ENCODE results near the gene SPDYE1.
"Not testable (repeated sequence)": the region's sequence is repeated elsewhere in the genome, so short reads cannot be mapped to it uniquely, and the experiment has no call there.

Gene SPDYE1

GRCh38 chr7:44029433-44029832 lies 31.7 kb downstream of the SPDYE1 start:
- not testable (repeated sequence) for H2AFZ ChIP-seq (ENCODE audit: low read depth, low read length); H3K9me3 ChIP-seq (ENCODE audit: insufficient read depth, low read length, severe bottlenecking); H3K79me2 ChIP-seq (ENCODE audit: insufficient read depth, low read length); ATAC-seq (ENCODE audit: insufficient read depth, low read depth); DNase-seq; H3K27ac ChIP-seq (ENCODE audit: low read length); H3K27me3 ChIP-seq (ENCODE audit: insufficient read depth, low read length, poor library complexity); H3K9ac ChIP-seq (ENCODE audit: low read depth, low read length); H3K4me3 ChIP-seq (ENCODE audit: low read depth in 1 of 2, low read length in 2 of 2); H4K20me1 ChIP-seq (ENCODE audit: insufficient read depth, low read length); H3K4me1 ChIP-seq (ENCODE audit: insufficient read depth, low read length); H3K36me3 ChIP-seq (ENCODE audit: insufficient read depth, low read length); H3K4me2 ChIP-seq (ENCODE audit: insufficient read depth, low read length)

GRCh38 chr7:44030029-44030428 lies 32.3 kb downstream of the SPDYE1 start:
- H3K36me3 ChIP-seq (ENCODE audit: insufficient read depth, low read length); DNase-seq; H3K4me2 ChIP-seq (ENCODE audit: insufficient read depth, low read length); H3K4me3 ChIP-seq (ENCODE audit: low read depth in 1 of 2, low read length in 2 of 2); H3K79me2 ChIP-seq (ENCODE audit: insufficient read depth, low read length); H2AFZ ChIP-seq (ENCODE audit: low read depth, low read length); H3K27ac ChIP-seq (ENCODE audit: low read length); H3K27me3 ChIP-seq (ENCODE audit: insufficient read depth, low read length, poor library complexity); H3K9ac ChIP-seq (ENCODE audit: low read depth, low read length); H3K4me1 ChIP-seq (ENCODE audit: insufficient read depth, low read length); H4K20me1 ChIP-seq (ENCODE audit: insufficient read depth, low read length); H3K9me3 ChIP-seq (ENCODE audit: insufficient read depth, low read length, severe bottlenecking): not testable (repeated sequence)
- 0 out of 3 replicates have a peak, but pooled peaks have one; percentile 20 for ATAC-seq (ENCODE audit: insufficient read depth, low read depth)

GRCh38 chr7:44031319-44031718 lies 33.6 kb downstream of the SPDYE1 start:
- H4K20me1 ChIP-seq (ENCODE audit: insufficient read depth, low read length); ATAC-seq (ENCODE audit: insufficient read depth, low read depth); H3K79me2 ChIP-seq (ENCODE audit: insufficient read depth, low read length); H3K27me3 ChIP-seq (ENCODE audit: insufficient read depth, low read length, poor library complexity); H3K4me2 ChIP-seq (ENCODE audit: insufficient read depth, low read length); H2AFZ ChIP-seq (ENCODE audit: low read depth, low read length); H3K4me1 ChIP-seq (ENCODE audit: insufficient read depth, low read length); H3K4me3 ChIP-seq (ENCODE audit: low read depth in 1 of 2, low read length in 2 of 2); DNase-seq; H3K36me3 ChIP-seq (ENCODE audit: insufficient read depth, low read length); H3K9ac ChIP-seq (ENCODE audit: low read depth, low read length); H3K9me3 ChIP-seq (ENCODE audit: insufficient read depth, low read length, severe bottlenecking); H3K27ac ChIP-seq (ENCODE audit: low read length): not testable (repeated sequence)

DNA sequence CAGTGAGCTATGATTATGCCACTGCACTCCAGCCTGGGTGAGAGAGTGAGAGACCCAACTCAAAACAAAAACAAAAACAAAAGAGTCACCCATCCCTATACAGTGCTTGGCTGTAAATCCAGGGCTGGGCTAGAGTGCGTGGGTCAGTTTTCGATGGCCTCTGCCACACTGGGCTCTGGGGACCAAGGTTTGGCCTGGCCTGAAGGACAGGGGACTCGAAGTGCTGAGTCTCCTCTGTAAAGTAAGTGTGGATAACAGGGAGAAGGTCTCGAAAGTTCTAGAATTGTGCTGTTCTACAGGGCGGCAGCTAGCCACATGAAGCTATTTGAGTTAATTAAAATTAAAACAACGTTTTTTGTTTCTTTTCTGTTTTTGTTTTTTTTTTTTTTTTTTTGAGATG lies 34.3 kb downstream of the SPDYE1 start:
- not testable (repeated sequence) for H3K36me3 ChIP-seq (ENCODE audit: insufficient read depth, low read length); H2AFZ ChIP-seq (ENCODE audit: low read depth, low read length); ATAC-seq (ENCODE audit: insufficient read depth, low read depth); H4K20me1 ChIP-seq (ENCODE audit: insufficient read depth, low read length); H3K27me3 ChIP-seq (ENCODE audit: insufficient read depth, low read length, poor library complexity); H3K27ac ChIP-seq (ENCODE audit: low read length); H3K79me2 ChIP-seq (ENCODE audit: insufficient read depth, low read length); H3K4me1 ChIP-seq (ENCODE audit: insufficient read depth, low read length); DNase-seq; H3K9ac ChIP-seq (ENCODE audit: low read depth, low read length); H3K9me3 ChIP-seq (ENCODE audit: insufficient read depth, low read length, severe bottlenecking); H3K4me3 ChIP-seq (ENCODE audit: low read depth in 1 of 2, low read length in 2 of 2); H3K4me2 ChIP-seq (ENCODE audit: insufficient read depth, low read length)

DNA sequence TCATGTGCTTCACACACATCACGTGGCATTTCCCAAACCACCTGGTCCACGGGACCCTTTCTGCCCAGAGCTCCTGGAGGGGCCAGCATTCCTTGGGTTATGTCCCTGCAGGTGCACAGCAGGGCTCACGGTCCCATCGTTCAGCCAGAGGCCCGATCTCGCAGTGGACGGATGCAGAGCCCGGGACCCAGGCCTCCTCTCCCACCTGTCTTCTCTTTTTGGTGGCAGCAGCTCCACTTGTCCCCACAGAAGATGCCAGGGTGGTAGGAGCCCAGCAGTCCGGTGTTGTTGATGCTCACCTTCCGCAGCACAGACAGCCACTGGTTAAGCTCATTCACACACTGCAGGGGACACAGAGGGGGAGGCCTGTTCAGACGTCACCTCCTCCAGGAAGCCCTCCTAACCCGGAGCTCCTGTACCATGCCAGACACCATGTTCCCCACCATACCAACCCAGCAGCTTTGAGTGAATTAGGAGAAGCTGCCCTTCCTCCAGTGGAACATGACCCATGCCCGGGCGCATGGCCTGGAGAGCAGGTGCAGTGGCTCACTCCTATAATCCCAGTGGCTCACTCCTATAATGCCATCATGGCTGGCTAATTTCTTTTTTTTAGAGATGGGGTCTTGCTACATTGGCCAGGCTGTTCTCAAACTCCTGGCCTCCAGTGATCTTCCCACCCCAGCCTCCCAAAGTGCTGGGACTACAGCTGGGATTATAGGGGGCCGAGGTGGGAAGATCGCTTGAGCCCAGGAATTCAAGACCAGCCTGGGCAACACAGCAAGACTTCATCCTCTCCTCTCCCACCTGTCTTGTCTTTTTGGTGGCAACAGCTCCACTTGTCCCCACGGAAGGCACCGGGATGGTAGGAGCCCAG lies 36.5 kb downstream of the SPDYE1 start:
- not testable (repeated sequence) for H3K27ac ChIP-seq (ENCODE audit: low read length); H3K4me1 ChIP-seq (ENCODE audit: insufficient read depth, low read length); ATAC-seq (ENCODE audit: insufficient read depth, low read depth); H3K4me2 ChIP-seq (ENCODE audit: insufficient read depth, low read length); H3K9me3 ChIP-seq (ENCODE audit: insufficient read depth, low read length, severe bottlenecking); DNase-seq; H3K9ac ChIP-seq (ENCODE audit: low read depth, low read length); H3K36me3 ChIP-seq (ENCODE audit: insufficient read depth, low read length); H3K27me3 ChIP-seq (ENCODE audit: insufficient read depth, low read length, poor library complexity); H2AFZ ChIP-seq (ENCODE audit: low read depth, low read length); H4K20me1 ChIP-seq (ENCODE audit: insufficient read depth, low read length); H3K79me2 ChIP-seq (ENCODE audit: insufficient read depth, low read length); H3K4me3 ChIP-seq (ENCODE audit: low read depth in 1 of 2, low read length in 2 of 2)

DNA sequence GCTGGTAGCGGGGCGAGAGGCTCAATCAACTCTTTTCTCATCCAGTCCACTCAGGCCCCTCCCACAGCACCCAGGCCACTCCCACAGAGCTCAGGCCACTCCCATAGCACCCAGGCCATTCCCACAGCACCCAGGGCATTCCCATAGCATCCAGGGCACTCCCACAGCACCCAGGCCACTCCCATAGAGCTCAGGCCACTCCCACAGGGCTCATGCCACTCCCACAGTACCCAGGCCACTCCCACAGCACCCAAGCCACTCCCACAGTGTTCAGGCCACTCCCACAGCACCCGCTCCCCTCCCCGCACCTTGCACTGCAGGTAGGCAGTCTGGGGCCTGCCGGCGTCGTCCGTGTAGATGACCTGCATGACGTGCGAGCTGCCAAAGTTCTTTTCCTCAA lies 38.7 kb downstream of the SPDYE1 start:
- H3K27ac ChIP-seq (ENCODE audit: low read length); H4K20me1 ChIP-seq (ENCODE audit: insufficient read depth, low read length); H3K36me3 ChIP-seq (ENCODE audit: insufficient read depth, low read length); H3K27me3 ChIP-seq (ENCODE audit: insufficient read depth, low read length, poor library complexity); H3K79me2 ChIP-seq (ENCODE audit: insufficient read depth, low read length); H3K4me1 ChIP-seq (ENCODE audit: insufficient read depth, low read length); H3K4me2 ChIP-seq (ENCODE audit: insufficient read depth, low read length); H3K4me3 ChIP-seq (ENCODE audit: low read depth in 1 of 2, low read length in 2 of 2); H3K9ac ChIP-seq (ENCODE audit: low read depth, low read length); H3K9me3 ChIP-seq (ENCODE audit: insufficient read depth, low read length, severe bottlenecking); H2AFZ ChIP-seq (ENCODE audit: low read depth, low read length): not testable (repeated sequence)
- peak; percentile 36 for DNase-seq
- peak; percentile 57 for ATAC-seq (ENCODE audit: insufficient read depth, low read depth)

DNA sequence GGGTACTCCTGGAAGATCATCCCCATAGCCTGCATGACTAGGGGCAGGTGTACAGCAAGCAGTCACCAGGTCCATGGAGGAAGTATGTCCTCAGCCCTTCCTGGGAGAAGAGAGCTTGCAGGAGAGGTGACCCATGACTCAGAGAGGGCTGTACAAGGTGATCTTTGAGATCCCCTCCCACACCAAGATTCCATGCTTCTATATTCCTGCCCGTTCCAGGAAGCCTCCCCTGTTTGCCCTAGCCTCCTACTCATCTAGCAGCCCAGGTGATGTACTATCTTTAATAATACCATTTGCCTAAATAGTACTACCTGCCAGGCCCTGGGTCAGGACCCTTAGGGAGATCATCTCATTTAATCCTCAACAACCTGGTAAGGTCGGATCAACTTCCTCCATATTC lies 40.3 kb downstream of the SPDYE1 start:
- not testable (repeated sequence) for H3K27ac ChIP-seq (ENCODE audit: low read length); H3K79me2 ChIP-seq (ENCODE audit: insufficient read depth, low read length); H3K4me3 ChIP-seq (ENCODE audit: low read depth in 1 of 2, low read length in 2 of 2); H3K9me3 ChIP-seq (ENCODE audit: insufficient read depth, low read length, severe bottlenecking); H3K9ac ChIP-seq (ENCODE audit: low read depth, low read length); H4K20me1 ChIP-seq (ENCODE audit: insufficient read depth, low read length); H3K27me3 ChIP-seq (ENCODE audit: insufficient read depth, low read length, poor library complexity); H3K36me3 ChIP-seq (ENCODE audit: insufficient read depth, low read length); H3K4me1 ChIP-seq (ENCODE audit: insufficient read depth, low read length); DNase-seq; H2AFZ ChIP-seq (ENCODE audit: low read depth, low read length); ATAC-seq (ENCODE audit: insufficient read depth, low read depth); H3K4me2 ChIP-seq (ENCODE audit: insufficient read depth, low read length)

DNA sequence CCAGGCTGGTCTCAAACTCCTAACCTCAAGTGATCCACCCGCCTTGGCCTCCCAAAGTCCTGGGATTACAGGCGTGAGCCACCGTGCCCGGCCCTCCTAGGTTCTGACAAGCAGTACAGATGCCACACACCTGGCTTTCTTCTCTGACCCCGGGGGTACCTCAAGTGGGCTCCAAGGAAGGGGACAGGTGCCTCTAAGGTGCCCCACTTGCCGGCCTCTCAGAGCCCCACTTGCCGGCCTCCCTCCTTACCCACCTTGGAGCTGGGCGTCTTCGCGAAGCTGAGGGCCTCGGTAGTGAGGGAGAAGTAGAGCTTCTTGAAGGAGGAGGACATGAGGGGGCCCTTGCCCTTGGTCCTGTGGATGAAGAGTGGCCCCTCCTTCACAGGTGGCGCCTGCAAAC lies 40.9 kb downstream of the SPDYE1 start:
- ATAC-seq (ENCODE audit: insufficient read depth, low read depth); DNase-seq; H3K4me1 ChIP-seq (ENCODE audit: insufficient read depth, low read length); H3K4me2 ChIP-seq (ENCODE audit: insufficient read depth, low read length); H3K4me3 ChIP-seq (ENCODE audit: low read depth in 1 of 2, low read length in 2 of 2); H2AFZ ChIP-seq (ENCODE audit: low read depth, low read length); H3K9ac ChIP-seq (ENCODE audit: low read depth, low read length); H3K79me2 ChIP-seq (ENCODE audit: insufficient read depth, low read length); H3K9me3 ChIP-seq (ENCODE audit: insufficient read depth, low read length, severe bottlenecking); H3K36me3 ChIP-seq (ENCODE audit: insufficient read depth, low read length); H3K27ac ChIP-seq (ENCODE audit: low read length); H3K27me3 ChIP-seq (ENCODE audit: insufficient read depth, low read length, poor library complexity); H4K20me1 ChIP-seq (ENCODE audit: insufficient read depth, low read length): not testable (repeated sequence)
